Neural cell (in vitro differentiated cells): ENCODE data around the gene UGGT2. TPM values are rescaled to one million over a fixed set of nuclear protein-coding genes. Genes with fewer than 3 reads are reported as not detected.
"Not testable (repeated sequence)": the region's sequence is repeated elsewhere in the genome, so short reads cannot be mapped to it uniquely, and the experiment has no call there.

Experiments used
- H2AFZ ChIP-seq: fragments of 200-600, 300-800 bp; sonication (generic), shearing (Covaris generic); 2 replicates; pipeline ENCODE4 v1.6.0; 2014; ENCODE audit warnings: low read depth, mild to moderate bottlenecking, antibody characterized with exemption, low read length, moderate library complexity
- H3F3A ChIP-seq: fragments of 200-600 bp; shearing (Covaris generic); 2 replicates; pipeline ENCODE4 v1.6.1; 2016; ENCODE audit warnings: mild to moderate bottlenecking, moderate library complexity, mixed read lengths, antibody characterized with exemption, low read length; ENCODE audit not compliant: insufficient read depth, poor library complexity, severe bottlenecking
- H3K27ac ChIP-seq: fragments of 200-600, 300-800 bp; sonication (generic), shearing (Covaris generic); 2 replicates; pipeline ENCODE4 v1.5.1; 2014; ENCODE audit warnings: mild to moderate bottlenecking, low read length, moderate library complexity
- H3K27me3 ChIP-seq: fragments of 300-800, 200-600 bp; sonication (generic), shearing (Covaris generic); 2 replicates; pipeline ENCODE4 v1.6.0; 2014; ENCODE audit warnings: mild to moderate bottlenecking, low read depth, low read length, moderate library complexity; ENCODE audit not compliant: insufficient read depth
- H3K36me3 ChIP-seq: fragments of 300-800, 200-600 bp; sonication (generic), shearing (Covaris generic); 2 replicates; pipeline ENCODE4 v1.5.1; 2014; ENCODE audit warnings: mild to moderate bottlenecking, antibody characterized with exemption, low read length, moderate library complexity; ENCODE audit not compliant: insufficient read depth
- H3K4me2 ChIP-seq: fragments of 300-800, 200-600 bp; sonication (generic), shearing (Covaris generic); 2 replicates; pipeline ENCODE4 v1.6.0; 2014; ENCODE audit warnings: mild to moderate bottlenecking, low read length
- H3K4me3 ChIP-seq: fragments of 300-800, 200-600 bp; sonication (generic), shearing (Covaris generic); 2 replicates; pipeline ENCODE4 v1.5.1; 2014; ENCODE audit warnings: mild to moderate bottlenecking, low read length, moderate library complexity
- H3K79me2 ChIP-seq: fragments of 200-600 bp; shearing (Covaris generic); replicated peaks from 2 replicates; pipeline ENCODE4 v1.6.0; 2014; ENCODE audit warnings: mild to moderate bottlenecking, low read length, moderate library complexity; ENCODE audit not compliant: insufficient read depth
- H3K9ac ChIP-seq: fragments of 300-800, 200-600 bp; sonication (generic), shearing (Covaris generic); 2 replicates; pipeline ENCODE4 v1.6.1; 2016; ENCODE audit warnings: mild to moderate bottlenecking, low read length, mixed read lengths
- H3K9me2 ChIP-seq: fragments of 200-600 bp; shearing (Covaris generic); 2 replicates; pipeline ENCODE4 v1.6.1; 2016; ENCODE audit warnings: mild to moderate bottlenecking, low read length, mixed read lengths; ENCODE audit not compliant: insufficient read depth
- H3K9me3 ChIP-seq: fragments of 200-600, 300-800 bp; sonication (generic), shearing (Covaris generic); 2 replicates; pipeline ENCODE4 v1.6.1; 2016; ENCODE audit warnings: mild to moderate bottlenecking, mixed run types, low read length, moderate library complexity, mixed read lengths
- H4K20me1 ChIP-seq: fragments of 200-600 bp; shearing (Covaris generic); 2 replicates; pipeline ENCODE4 v1.6.1; 2016; ENCODE audit warnings: mild to moderate bottlenecking, mixed run types; ENCODE audit not compliant: insufficient read depth
- EP300 ChIP-seq: fragments of 450-650 bp; conservative IDR thresholded peaks from 2 replicates; pipeline ENCODE4 v1.6.1; 2014; ENCODE audit warnings: antibody characterized with exemption, mild to moderate bottlenecking, moderate library complexity; ENCODE audit not compliant: poor library complexity, severe bottlenecking
- EZH2 ChIP-seq: fragments of 200-600, 300-800 bp; shearing (Covaris generic), sonication (generic); IDR thresholded peaks from 2 replicates; pipeline ENCODE4 v1.6.1; 2014; ENCODE audit warnings: antibody characterized with exemption, low read length, borderline replicate concordance, mild to moderate bottlenecking; ENCODE audit not compliant: insufficient read depth, poor library complexity, severe bottlenecking
- MXI1 ChIP-seq: fragments of 450-650 bp; conservative IDR thresholded peaks from 2 replicates; pipeline ENCODE4 v1.6.1; 2014; ENCODE audit warnings: antibody characterized with exemption, mild to moderate bottlenecking; ENCODE audit not compliant: poor library complexity, severe bottlenecking
- POLR2AphosphoS5 ChIP-seq: IDR thresholded peaks from 2 replicates; pipeline ENCODE4 v1.6.1; 2012
- RAD21 ChIP-seq: fragments of 450-650 bp; conservative IDR thresholded peaks from 2 replicates; pipeline ENCODE4 v1.6.1; 2014; ENCODE audit warnings: antibody characterized with exemption, mild to moderate bottlenecking, moderate library complexity
- SMC3 ChIP-seq: fragments of 450-650 bp; conservative IDR thresholded peaks from 2 replicates; pipeline ENCODE4 v1.6.1; 2014; ENCODE audit warnings: antibody characterized with exemption, mild to moderate bottlenecking, moderate library complexity; ENCODE audit not compliant: poor library complexity
- TAF1 ChIP-seq: IDR thresholded peaks from 2 replicates; pipeline ENCODE4 v1.6.1; 2012; ENCODE audit warnings: low read depth
- polyA plus RNA-seq: library from polyadenylated mRNA; depleted of rRNA; stranded (reverse); fragments of >200 nt; gene quantifications from 2 replicates; pipeline ENCODE4 v1.2.3, GENCODE V29; 2014
- TF ChIP-seq, protein P1 (sequence below): fragments of 450-650 bp; IDR thresholded peaks from 2 replicates; pipeline ENCODE4 v1.5.1; 2014; ENCODE audit warnings: antibody characterized with exemption, mild to moderate bottlenecking, moderate library complexity; ENCODE audit not compliant: poor library complexity, severe bottlenecking
- TF ChIP-seq, protein P2 (sequence below): IDR thresholded peaks from 2 replicates; pipeline ENCODE4 v1.6.1; 2012; ENCODE audit warnings: borderline replicate concordance

UGGT2 gene
- polyA plus RNA-seq, 1 donor from 2014 or later, result 35.3 TPM

DNA sequence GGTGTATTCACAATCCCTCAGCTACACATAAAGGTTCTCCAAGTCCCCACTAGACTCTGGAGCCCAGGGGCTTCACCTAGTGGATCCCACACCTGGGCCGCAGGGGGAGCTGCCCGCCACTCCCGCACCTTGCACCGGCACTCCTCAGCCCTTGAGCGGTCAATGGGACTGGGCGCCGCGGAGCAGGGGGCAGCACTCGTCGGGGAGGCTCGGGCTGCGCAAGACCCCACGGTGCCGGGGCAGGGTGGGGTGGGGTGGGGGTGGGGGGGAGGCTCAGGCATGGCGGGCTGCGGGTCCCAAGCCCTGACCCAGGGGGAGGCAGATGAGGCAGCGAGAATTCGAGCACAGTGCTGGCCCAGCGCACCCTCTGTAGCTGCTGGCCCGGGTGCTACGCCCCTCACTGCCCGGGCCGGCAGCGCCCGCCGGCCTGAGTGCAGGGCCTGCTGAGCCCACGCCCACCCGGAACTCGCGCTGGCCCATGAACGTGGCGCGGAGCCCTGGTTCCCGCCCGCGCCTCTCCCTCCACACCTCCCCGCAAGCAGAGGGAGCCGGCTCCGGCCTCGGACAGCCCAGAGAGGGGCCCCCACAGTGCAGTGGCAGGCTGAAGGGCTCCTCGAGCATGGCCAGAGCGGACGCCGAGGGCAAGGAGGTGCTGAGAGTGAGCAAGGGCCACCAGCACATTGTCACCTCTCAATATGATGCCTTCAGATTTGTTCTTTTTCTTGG, 121.7 kb downstream of the UGGT2 start:
- H3F3A ChIP-seq, result no peaks in the 10 kb centered on the region
- H3K79me2 ChIP-seq, result no peaks in the 10 kb centered on the region
- no peak overlapping the region for H3K4me3 ChIP-seq
- no peaks in the 10 kb centered on the region for H3K9me3 ChIP-seq
- no peak overlapping the region for H2AFZ ChIP-seq
- H3K27me3 ChIP-seq, result no peaks in the 10 kb centered on the region
- TF ChIP-seq EZH2, result no peak
- no peak for TF ChIP-seq MXI1
- TF ChIP-seq TAF1, result no peak
- no peak for TF ChIP-seq EP300
- TF ChIP-seq, protein P1, sequence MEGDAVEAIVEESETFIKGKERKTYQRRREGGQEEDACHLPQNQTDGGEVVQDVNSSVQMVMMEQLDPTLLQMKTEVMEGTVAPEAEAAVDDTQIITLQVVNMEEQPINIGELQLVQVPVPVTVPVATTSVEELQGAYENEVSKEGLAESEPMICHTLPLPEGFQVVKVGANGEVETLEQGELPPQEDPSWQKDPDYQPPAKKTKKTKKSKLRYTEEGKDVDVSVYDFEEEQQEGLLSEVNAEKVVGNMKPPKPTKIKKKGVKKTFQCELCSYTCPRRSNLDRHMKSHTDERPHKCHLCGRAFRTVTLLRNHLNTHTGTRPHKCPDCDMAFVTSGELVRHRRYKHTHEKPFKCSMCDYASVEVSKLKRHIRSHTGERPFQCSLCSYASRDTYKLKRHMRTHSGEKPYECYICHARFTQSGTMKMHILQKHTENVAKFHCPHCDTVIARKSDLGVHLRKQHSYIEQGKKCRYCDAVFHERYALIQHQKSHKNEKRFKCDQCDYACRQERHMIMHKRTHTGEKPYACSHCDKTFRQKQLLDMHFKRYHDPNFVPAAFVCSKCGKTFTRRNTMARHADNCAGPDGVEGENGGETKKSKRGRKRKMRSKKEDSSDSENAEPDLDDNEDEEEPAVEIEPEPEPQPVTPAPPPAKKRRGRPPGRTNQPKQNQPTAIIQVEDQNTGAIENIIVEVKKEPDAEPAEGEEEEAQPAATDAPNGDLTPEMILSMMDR, result no peak
- TF ChIP-seq, protein P2, sequence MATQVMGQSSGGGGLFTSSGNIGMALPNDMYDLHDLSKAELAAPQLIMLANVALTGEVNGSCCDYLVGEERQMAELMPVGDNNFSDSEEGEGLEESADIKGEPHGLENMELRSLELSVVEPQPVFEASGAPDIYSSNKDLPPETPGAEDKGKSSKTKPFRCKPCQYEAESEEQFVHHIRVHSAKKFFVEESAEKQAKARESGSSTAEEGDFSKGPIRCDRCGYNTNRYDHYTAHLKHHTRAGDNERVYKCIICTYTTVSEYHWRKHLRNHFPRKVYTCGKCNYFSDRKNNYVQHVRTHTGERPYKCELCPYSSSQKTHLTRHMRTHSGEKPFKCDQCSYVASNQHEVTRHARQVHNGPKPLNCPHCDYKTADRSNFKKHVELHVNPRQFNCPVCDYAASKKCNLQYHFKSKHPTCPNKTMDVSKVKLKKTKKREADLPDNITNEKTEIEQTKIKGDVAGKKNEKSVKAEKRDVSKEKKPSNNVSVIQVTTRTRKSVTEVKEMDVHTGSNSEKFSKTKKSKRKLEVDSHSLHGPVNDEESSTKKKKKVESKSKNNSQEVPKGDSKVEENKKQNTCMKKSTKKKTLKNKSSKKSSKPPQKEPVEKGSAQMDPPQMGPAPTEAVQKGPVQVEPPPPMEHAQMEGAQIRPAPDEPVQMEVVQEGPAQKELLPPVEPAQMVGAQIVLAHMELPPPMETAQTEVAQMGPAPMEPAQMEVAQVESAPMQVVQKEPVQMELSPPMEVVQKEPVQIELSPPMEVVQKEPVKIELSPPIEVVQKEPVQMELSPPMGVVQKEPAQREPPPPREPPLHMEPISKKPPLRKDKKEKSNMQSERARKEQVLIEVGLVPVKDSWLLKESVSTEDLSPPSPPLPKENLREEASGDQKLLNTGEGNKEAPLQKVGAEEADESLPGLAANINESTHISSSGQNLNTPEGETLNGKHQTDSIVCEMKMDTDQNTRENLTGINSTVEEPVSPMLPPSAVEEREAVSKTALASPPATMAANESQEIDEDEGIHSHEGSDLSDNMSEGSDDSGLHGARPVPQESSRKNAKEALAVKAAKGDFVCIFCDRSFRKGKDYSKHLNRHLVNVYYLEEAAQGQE, result no peak
- no peak for TF ChIP-seq RAD21
- TF ChIP-seq SMC3, result no peak
- no peak for TF ChIP-seq POLR2AphosphoS5
- no peaks in the 10 kb centered on the region for H3K9me2 ChIP-seq
- H3K27ac ChIP-seq, result no peak overlapping the region
- H4K20me1 ChIP-seq, result no peaks in the 10 kb centered on the region
- H3K4me2 ChIP-seq, result no peak overlapping the region
- no peak overlapping the region for H3K9ac ChIP-seq
- H3K36me3 ChIP-seq, result peaks cover 5% of the 10 kb centered on the region

DNA sequence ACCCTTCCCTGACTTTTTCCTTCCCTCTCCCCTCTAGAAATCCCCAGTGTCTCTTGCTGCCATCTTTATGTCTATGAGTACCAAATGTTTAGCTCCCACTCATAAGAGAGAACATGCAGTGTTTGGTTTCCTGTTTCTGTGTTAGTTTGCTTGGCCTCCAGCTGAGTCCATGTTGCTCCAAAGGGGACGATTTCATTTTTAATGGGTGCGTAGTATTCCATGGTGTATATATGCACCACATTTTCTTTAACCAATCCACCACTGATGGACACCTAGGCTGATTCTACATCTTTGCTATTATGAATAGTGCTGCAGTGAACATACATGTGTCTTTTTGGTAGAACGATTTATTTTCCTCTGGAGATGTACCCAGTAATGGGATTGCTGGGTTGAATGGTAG, 123.8 kb downstream of the UGGT2 start:
- Histone ChIP-seq H3F3A (no peaks in the 10 kb centered on the region), H3K9me2 (no peaks in the 10 kb centered on the region), H3K27ac (no peak overlapping the region), H4K20me1 (no peaks in the 10 kb centered on the region), H3K36me3 (no peaks in the 10 kb centered on the region), H3K79me2 (no peaks in the 10 kb centered on the region), H3K9me3 (no peaks in the 10 kb centered on the region), H3K9ac (no peak overlapping the region), H2AFZ (no peak overlapping the region), H3K4me3 (no peak overlapping the region), H3K4me2 (no peak overlapping the region), H3K27me3 (no peaks in the 10 kb centered on the region)
- TF ChIP-seq RAD21 (no peak), SMC3 (no peak), EZH2 (no peak), POLR2AphosphoS5 (no peak), MXI1 (no peak), EP300 (no peak), TAF1 (no peak)
- TF ChIP-seq, protein P2, result no peak
- TF ChIP-seq, protein P1, result no peak

DNA sequence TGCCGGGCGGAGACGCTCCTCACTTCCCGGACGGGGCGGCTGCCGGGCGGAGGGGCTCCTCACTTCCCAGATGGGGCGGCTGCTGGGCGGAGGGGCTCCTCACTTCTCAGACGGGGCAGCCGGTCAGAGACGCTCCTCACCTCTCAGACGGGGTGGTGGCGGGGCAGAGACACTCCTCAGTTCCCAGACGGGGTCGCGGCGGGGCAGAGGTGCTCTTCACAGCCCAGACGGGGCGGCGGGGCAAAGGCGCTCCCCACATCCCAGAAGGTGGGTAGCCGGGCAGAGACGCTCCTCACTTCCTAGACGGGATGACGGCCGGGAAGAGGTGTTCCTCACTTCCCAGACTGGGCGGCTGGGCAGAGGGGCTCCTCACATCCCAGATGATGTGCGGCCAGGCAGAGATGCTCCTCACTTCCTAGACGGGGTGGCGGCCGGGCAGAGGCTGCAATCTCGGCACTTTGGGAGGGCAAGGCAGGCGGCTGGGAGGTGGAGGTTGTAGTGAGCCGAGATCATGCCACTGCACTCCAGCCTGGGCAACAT, 124.8 kb downstream of the UGGT2 start:
- not testable (repeated sequence) for H3K27me3 ChIP-seq, H3K36me3 ChIP-seq, H3K4me2 ChIP-seq, H2AFZ ChIP-seq, H4K20me1 ChIP-seq, H3F3A ChIP-seq, H3K9me3 ChIP-seq, H3K79me2 ChIP-seq, H3K9ac ChIP-seq, H3K27ac ChIP-seq, H3K9me2 ChIP-seq, H3K4me3 ChIP-seq
